ENCODE results near the gene MYL5. TPM values are rescaled to one million over a fixed set of nuclear protein-coding genes. Genes with fewer than 3 reads are reported as not detected.

The MYL5 gene
- total and polyA plus RNA-seq, 10 of the 15 experiments (the other 5 are each of a cell fraction or from before 2014, with no cell fraction given) = 1.2 to 13.8 (median 7.1) TPM

DNA sequence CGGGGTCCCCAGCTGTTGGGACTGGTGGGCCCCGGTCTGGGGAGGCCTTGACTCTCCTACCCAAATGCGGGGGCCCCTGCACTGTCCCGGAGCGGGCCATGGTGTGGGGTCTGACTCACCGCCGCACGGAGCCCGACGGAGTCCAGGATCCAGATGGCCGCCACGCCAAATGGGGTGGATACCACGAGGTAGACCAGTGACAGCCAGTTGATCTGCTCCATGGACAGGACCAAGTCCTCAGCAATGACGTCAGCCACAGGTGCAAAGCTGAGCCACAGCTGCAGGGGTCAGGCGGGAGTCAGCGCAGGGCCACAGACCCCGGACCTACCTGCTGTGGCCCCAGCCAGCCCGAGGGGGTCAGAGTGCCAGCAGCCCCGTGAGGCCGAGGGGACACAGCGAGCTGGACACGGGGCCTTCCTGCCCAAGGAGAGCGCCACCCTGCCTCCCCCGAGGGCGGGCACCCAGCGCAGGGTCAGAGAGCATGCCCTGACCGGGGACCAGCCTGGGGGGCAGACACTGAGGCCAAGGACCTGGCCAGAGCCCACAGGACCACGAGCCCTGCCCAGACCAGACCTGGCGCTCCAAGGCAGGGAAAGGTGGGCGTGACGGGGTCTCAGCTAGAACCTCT is 12.2 kb downstream of the MYL5 start (continued):
- no peak for TF ChIP-seq ZNF592 (IDR thresholded peaks at IDR 0.05)
- TF ChIP-seq NFYB (IDR thresholded peaks at IDR 0.05; ENCODE audit: insufficient read depth, low read depth, low read length) = no peak

DNA sequence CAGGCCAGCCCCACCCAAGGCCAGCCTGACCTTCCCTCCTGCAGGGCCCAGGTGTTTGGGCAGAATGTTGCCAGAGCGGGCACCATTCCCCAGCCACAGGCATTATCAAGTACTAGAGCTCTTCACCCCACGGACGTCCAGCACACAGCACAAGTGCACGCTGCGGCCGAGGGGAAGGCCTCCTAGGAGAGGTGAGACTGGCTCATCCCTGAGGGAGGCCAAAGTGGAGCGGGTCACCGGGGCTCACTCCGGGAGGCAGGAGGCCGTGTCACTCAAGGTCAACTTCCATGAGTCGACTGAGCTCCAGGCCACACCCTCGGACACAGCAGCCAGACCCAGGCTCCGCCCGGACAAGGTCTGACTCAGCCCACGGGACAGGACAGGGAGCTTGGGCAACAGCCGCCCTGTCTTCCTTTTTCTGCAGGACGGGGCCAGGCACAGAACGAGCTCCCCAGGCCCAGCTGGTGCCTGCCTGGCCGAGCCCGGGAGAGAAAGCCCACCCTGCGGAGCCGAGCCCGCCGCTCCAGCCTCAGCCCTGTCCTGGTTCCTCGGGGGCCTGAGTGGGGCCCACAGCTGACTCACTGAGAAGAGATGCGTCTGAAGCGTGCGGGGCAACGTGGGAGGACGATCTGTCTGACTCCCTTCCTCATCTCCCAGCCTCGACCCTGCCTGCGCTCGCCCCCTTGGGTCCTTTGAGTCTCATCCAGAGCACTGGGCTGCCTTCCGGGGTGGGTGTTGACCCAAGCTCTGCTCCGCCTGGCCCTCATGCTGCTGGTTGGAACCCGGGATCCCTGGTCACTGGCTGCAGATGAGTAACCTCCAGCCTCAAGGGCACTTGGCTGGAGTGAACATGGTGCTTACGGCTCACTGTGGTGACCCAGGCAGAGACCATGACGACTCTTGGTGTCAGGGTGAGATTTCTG is 13.0 kb downstream of the MYL5 start:
- H3K36me3 ChIP-seq (ENCODE audit: control insufficient read depth in 2 of 2, insufficient read depth in 2 of 2, low read length in 1 of 2) = no peaks in the 10 kb centered on the region
- ChIA-PET RAD21 (ENCODE audit: unreplicated experiment) (no interaction called here), SMC1A (ENCODE audit: uncharacterized antibody, unreplicated experiment) (no interaction called here), CTCF (no interaction called here), POLR2A (no interaction called here)
- no peaks in the 10 kb centered on the region for H3K79me2 ChIP-seq (ENCODE audit: control insufficient read depth, insufficient read depth, low read length)
- peaks cover 12% of the 10 kb centered on the region for H3K4me1 ChIP-seq (ENCODE audit: control insufficient read depth, insufficient read depth, low read length)
- in situ Hi-C loops (cut with MboI) (no loop called here), intact Hi-C loops (cut with micrococcal nuclease; ENCODE audit: unreplicated experiment) (no loop called here)
- no peak overlapping the region for H3K4me2 ChIP-seq (ENCODE audit: control insufficient read depth, insufficient read depth)
- no peak for FAIRE-seq
- H2AFZ ChIP-seq (ENCODE audit: control insufficient read depth, low read depth, low read length) = no peak overlapping the region
- no peak for ATAC-seq
- H3K9me3 ChIP-seq (replicated peaks; ENCODE audit: control insufficient read depth, insufficient read depth, low read length) = no peaks in the 10 kb centered on the region
- 68% methylated on average over 38 of the region's 38 CpGs for WGBS (ENCODE audit: insufficient coverage, insufficient replicate concordance, low lambda C conversion rate, missing lambda C conversion rate)
- no peak overlapping the region for H3K4me3 ChIP-seq
- no peaks in the 10 kb centered on the region for H3K27me3 ChIP-seq (replicated peaks in 1 of 2; ENCODE audit: control insufficient read depth in 2 of 2, insufficient read depth in 2 of 2, low read length in 1 of 2)
- BruUV-seq (replicated peaks) = no TSS peak
- H4K20me1 ChIP-seq (ENCODE audit: control insufficient read depth, insufficient read depth) = no peaks in the 10 kb centered on the region
- no peak for DNase-seq (ENCODE audit: low read depth, low spot score)
- H3K9ac ChIP-seq (ENCODE audit: control insufficient read depth, insufficient read depth, low read length) = no peak overlapping the region
- TF ChIP-seq KLF5 (IDR thresholded peaks at IDR 0.05; ENCODE audit: partially characterized antibody) (no peak), POLR2A (IDR thresholded peaks at IDR 0.05; ENCODE audit: low read depth, low read length) (peak; percentile 15; the same call in 1 of the 2 replicates), TCF12 (IDR thresholded peaks at IDR 0.05; ENCODE audit: low read depth, low read length) (no peak)
- no peak overlapping the region for H3K27ac ChIP-seq (ENCODE audit: control insufficient read depth, insufficient read depth)

Data from GM12878 (cell line).